Mucosa of stomach (tissue), 1 donor: ENCODE measurements around the gene MACROH2A1.

Experiments
- H3K27me3 ChIP-seq: one replicate; pipeline ENCODE4 v1.7.0; 2013; ENCODE audit warnings: mild to moderate bottlenecking, low read length; ENCODE audit not compliant: control insufficient read depth, insufficient read depth
- H3K36me3 ChIP-seq: one replicate; pipeline ENCODE4 v1.7.0; 2013; ENCODE audit warnings: low read length; ENCODE audit not compliant: control insufficient read depth, insufficient read depth
- H3K4me1 ChIP-seq: one replicate; pipeline ENCODE4 v1.7.0; 2013; ENCODE audit warnings: mild to moderate bottlenecking, low read length; ENCODE audit not compliant: control insufficient read depth, insufficient read depth
- H3K4me3 ChIP-seq: one replicate; pipeline ENCODE4 v1.7.0; 2013; ENCODE audit warnings: low read length
- H3K9ac ChIP-seq: one replicate; pipeline ENCODE4 v1.7.0; 2013; ENCODE audit warnings: mild to moderate bottlenecking, low read length, moderate library complexity
- H3K9me3 ChIP-seq: one replicate; pipeline ENCODE4 v1.7.0; 2013; ENCODE audit warnings: mild to moderate bottlenecking, low read length, moderate library complexity; ENCODE audit not compliant: control insufficient read depth
- donor health status: Pancreatic carcinoma.

Gene MACROH2A1

GRCh38 chr5:135329066-135329912, 69.7 kb downstream of the MACROH2A1 start:
- no peak overlapping the region for H3K4me3 ChIP-seq
- no peak overlapping the region for H3K9ac ChIP-seq
- no peaks in the 10 kb centered on the region for H3K27me3 ChIP-seq
- no peaks in the 10 kb centered on the region for H3K36me3 ChIP-seq
- no peaks in the 10 kb centered on the region for H3K9me3 ChIP-seq
- H3K4me1 ChIP-seq: no peaks in the 10 kb centered on the region

- H3K4me1 ChIP-seq: no peaks in the 10 kb centered on the region
- no peaks in the 10 kb centered on the region for H3K9me3 ChIP-seq
- no peak overlapping the region for H3K4me3 ChIP-seq
- H3K27me3 ChIP-seq: no peaks in the 10 kb centered on the region
- no peak overlapping the region for H3K9ac ChIP-seq
- no peaks in the 10 kb centered on the region for H3K36me3 ChIP-seq
These were observed 70.8 kb downstream of the MACROH2A1 start for GRCh38 chr5:135328128-135328687.

GRCh38 chr5:135327429-135328127, 71.5 kb downstream of the MACROH2A1 start:
- Histone ChIP-seq H3K4me3 (no peak overlapping the region), H3K36me3 (no peaks in the 10 kb centered on the region), H3K27me3 (no peaks in the 10 kb centered on the region), H3K9ac (no peak overlapping the region), H3K9me3 (no peaks in the 10 kb centered on the region), H3K4me1 (no peaks in the 10 kb centered on the region)

GRCh38 chr5:135326296-135327254, 72.5 kb downstream of the MACROH2A1 start:
- Histone ChIP-seq H3K4me1 (no peaks in the 10 kb centered on the region), H3K9ac (no peak overlapping the region)

GRCh38 chr5:135324897-135325650, 74.0 kb downstream of the MACROH2A1 start:
- no peak overlapping the region for H3K9ac ChIP-seq
- H3K27me3 ChIP-seq: no peaks in the 10 kb centered on the region
- H3K4me3 ChIP-seq: no peak overlapping the region
- H3K4me1 ChIP-seq: no peaks in the 10 kb centered on the region
- H3K9me3 ChIP-seq: no peaks in the 10 kb centered on the region
- no peaks in the 10 kb centered on the region for H3K36me3 ChIP-seq

More at GRCh38 chr5:135326296-135327254, 72.5 kb downstream of the MACROH2A1 start:
- H3K36me3 ChIP-seq: no peaks in the 10 kb centered on the region
- no peaks in the 10 kb centered on the region for H3K27me3 ChIP-seq
- no peaks in the 10 kb centered on the region for H3K9me3 ChIP-seq
- no peak overlapping the region for H3K4me3 ChIP-seq

GRCh38 chr5:135324160-135324559, 74.9 kb downstream of the MACROH2A1 start:
- Histone ChIP-seq H3K9me3 (no peaks in the 10 kb centered on the region), H3K4me3 (no peak overlapping the region), H3K9ac (no peak overlapping the region), H3K27me3 (no peaks in the 10 kb centered on the region), H3K4me1 (no peaks in the 10 kb centered on the region), H3K36me3 (no peaks in the 10 kb centered on the region)

GRCh38 chr5:135323701-135324132, 75.3 kb downstream of the MACROH2A1 start:
- no peak overlapping the region for H3K9ac ChIP-seq

GRCh38 chr5:135323227-135323626, 75.8 kb downstream of the MACROH2A1 start:
- no peaks in the 10 kb centered on the region for H3K27me3 ChIP-seq
- no peaks in the 10 kb centered on the region for H3K36me3 ChIP-seq
- no peak overlapping the region for H3K4me3 ChIP-seq
- H3K9ac ChIP-seq: no peak overlapping the region
- H3K9me3 ChIP-seq: no peaks in the 10 kb centered on the region
- no peaks in the 10 kb centered on the region for H3K4me1 ChIP-seq

More at GRCh38 chr5:135323701-135324132, 75.3 kb downstream of the MACROH2A1 start:
- Histone ChIP-seq H3K9me3 (no peaks in the 10 kb centered on the region), H3K36me3 (no peaks in the 10 kb centered on the region), H3K27me3 (no peaks in the 10 kb centered on the region), H3K4me1 (no peaks in the 10 kb centered on the region), H3K4me3 (no peak overlapping the region)

- Histone ChIP-seq H3K36me3 (no peaks in the 10 kb centered on the region), H3K4me1 (no peaks in the 10 kb centered on the region), H3K9me3 (no peaks in the 10 kb centered on the region), H3K9ac (no peak overlapping the region), H3K4me3 (no peak overlapping the region), H3K27me3 (no peaks in the 10 kb centered on the region)
These were observed 76.3 kb downstream of the MACROH2A1 start for GRCh38 chr5:135322744-135323143.

- no peaks in the 10 kb centered on the region for H3K9me3 ChIP-seq
- H3K9ac ChIP-seq: no peak overlapping the region
- H3K4me1 ChIP-seq: no peaks in the 10 kb centered on the region
- H3K36me3 ChIP-seq: no peaks in the 10 kb centered on the region
- H3K27me3 ChIP-seq: no peaks in the 10 kb centered on the region
- H3K4me3 ChIP-seq: no peak overlapping the region
These were observed 76.8 kb downstream of the MACROH2A1 start for GRCh38 chr5:135322271-135322670.
